H9 (cell line): ENCODE results near the gene TOMM5. TPM values are rescaled to one million over a fixed set of nuclear protein-coding genes. Genes with fewer than 3 reads are reported as not detected.

Source experiments
- DNase-seq: peaks from one replicate; pipeline ENCODE4 v3.0.0-alpha.2; 2017
- H2AFZ ChIP-seq: one replicate; pipeline ENCODE4 v1.6.1; 2013; ENCODE audit warnings: mild to moderate bottlenecking, low read length, control low read depth, moderate library complexity
- H2AK5ac ChIP-seq: 2 replicates; pipeline ENCODE4 v1.6.1; 2013; ENCODE audit warnings: low read length, control low read depth, mixed read lengths; ENCODE audit not compliant: insufficient read length
- H2BK120ac ChIP-seq: one replicate; pipeline ENCODE4 v1.6.1; 2013; ENCODE audit warnings: low read depth, mild to moderate bottlenecking, low read length, control low read depth, inconsistent platforms; ENCODE audit not compliant: poor library complexity, severe bottlenecking
- H2BK12ac ChIP-seq: 2 replicates; pipeline ENCODE4 v1.6.1; 2013; ENCODE audit warnings: low read length, control low read depth, mixed read lengths, low read depth; ENCODE audit not compliant: insufficient read length
- H2BK15ac ChIP-seq: 2 replicates; pipeline ENCODE4 v1.6.1; 2013; ENCODE audit warnings: low read depth, low read length, control low read depth
- H2BK20ac ChIP-seq: one replicate; pipeline ENCODE4 v1.6.1; 2013; ENCODE audit warnings: low read depth, mild to moderate bottlenecking, low read length, control low read depth, inconsistent platforms; ENCODE audit not compliant: poor library complexity, severe bottlenecking
- H2BK5ac ChIP-seq: 2 replicates; pipeline ENCODE4 v1.6.1; 2013; ENCODE audit warnings: low read length, control low read depth, mixed read lengths; ENCODE audit not compliant: insufficient read length
- H3K14ac ChIP-seq: 2 replicates; pipeline ENCODE4 v1.6.1; 2013; ENCODE audit warnings: low read length, control low read depth; ENCODE audit not compliant: insufficient read depth
- H3K18ac ChIP-seq: 2 replicates; pipeline ENCODE4 v1.6.1; 2013; ENCODE audit warnings: low read depth, mild to moderate bottlenecking, mixed read lengths, low read length, control low read depth; ENCODE audit not compliant: insufficient read length
- H3K23ac ChIP-seq: 2 replicates; pipeline ENCODE4 v1.6.1; 2013; ENCODE audit warnings: low read length, control low read depth, mixed read lengths, low read depth; ENCODE audit not compliant: insufficient read length
- H3K23me2 ChIP-seq: 2 replicates; pipeline ENCODE4 v1.6.1; 2013; ENCODE audit warnings: low read depth, mild to moderate bottlenecking, mixed read lengths, low read length, control low read depth; ENCODE audit not compliant: insufficient read length, poor library complexity, severe bottlenecking
- H3K27ac ChIP-seq: 2 replicates; pipeline ENCODE4 v1.5.1; 2013; ENCODE audit warnings: low read length, control low read depth, mixed read lengths, low read depth; ENCODE audit not compliant: insufficient read length
- H3K27me3 ChIP-seq: 2 replicates; pipeline ENCODE4 v1.6.1; 2013; ENCODE audit warnings: low read length, control low read depth, inconsistent platforms; ENCODE audit not compliant: insufficient read depth
- H3K4ac ChIP-seq: 2 replicates; pipeline ENCODE4 v1.6.1; 2013; ENCODE audit warnings: low read depth, mild to moderate bottlenecking, control low read depth, inconsistent platforms, low read length, moderate library complexity
- H3K4me1 ChIP-seq: 2 replicates; pipeline ENCODE4 v1.6.1; 2013; ENCODE audit warnings: low read length, control low read depth, inconsistent platforms; ENCODE audit not compliant: insufficient read depth
- H3K4me2 ChIP-seq: 2 replicates; pipeline ENCODE4 v1.6.1; 2013; ENCODE audit warnings: low read length, control low read depth, mixed read lengths; ENCODE audit not compliant: insufficient read length, insufficient read depth
- H3K56ac ChIP-seq: 2 replicates; pipeline ENCODE4 v1.6.1; 2013; ENCODE audit warnings: low read depth, mild to moderate bottlenecking, mixed read lengths, low read length, control low read depth; ENCODE audit not compliant: insufficient read length
- H3K79me1 ChIP-seq: 2 replicates; pipeline ENCODE4 v1.6.1; 2013; ENCODE audit warnings: low read depth, mild to moderate bottlenecking, moderate library complexity, low read length, control low read depth, inconsistent platforms; ENCODE audit not compliant: insufficient read depth, poor library complexity, severe bottlenecking
- H3K79me2 ChIP-seq: 2 replicates; pipeline ENCODE4 v1.6.1; 2013; ENCODE audit warnings: low read length, control low read depth, inconsistent platforms; ENCODE audit not compliant: insufficient read depth
- H3K9ac ChIP-seq: 2 replicates; pipeline ENCODE4 v1.6.1; 2013; ENCODE audit warnings: low read length, control low read depth, mixed read lengths; ENCODE audit not compliant: insufficient read length; ENCODE audit errors: extremely low read depth
- H3K9me3 ChIP-seq: one replicate; pipeline ENCODE4 v1.6.1; 2013; ENCODE audit warnings: low read depth, low read length, inconsistent platforms; ENCODE audit not compliant: control insufficient read depth
- H3T11ph ChIP-seq: one replicate; pipeline ENCODE4 v1.6.1; 2013; ENCODE audit warnings: mild to moderate bottlenecking, low read length, control low read depth, inconsistent platforms
- H4K20me1 ChIP-seq: one replicate; pipeline ENCODE4 v1.6.1; 2013; ENCODE audit not compliant: control insufficient read depth, insufficient read length, insufficient read depth
- H4K5ac ChIP-seq: 2 replicates; pipeline ENCODE4 v1.6.1; 2013; ENCODE audit warnings: low read depth, mild to moderate bottlenecking, mixed read lengths, low read length, control low read depth; ENCODE audit not compliant: insufficient read length
- H4K8ac ChIP-seq: replicated peaks from 2 replicates; pipeline ENCODE4 v1.6.1; 2013; ENCODE audit warnings: low read length, control low read depth, mixed read lengths, low read depth; ENCODE audit not compliant: insufficient read length
- H4K91ac ChIP-seq: 2 replicates; pipeline ENCODE4 v1.6.1; 2013; ENCODE audit warnings: low read depth, mild to moderate bottlenecking, moderate library complexity, mixed read lengths, low read length, control low read depth; ENCODE audit not compliant: insufficient read length
- H3K27ac Mint-ChIP-seq, 3 experiments: 2 replicates in 2 of 3; 3 replicates in 1 of 3; pipeline ENCODE4 v1.8.0; 2020 to 2021; ENCODE audit warnings: mixed read lengths in 3 of 3, mild to moderate bottlenecking in 1 of 3, moderate library complexity in 1 of 3
- H3K27me3 Mint-ChIP-seq: 2 replicates; pipeline ENCODE4 v1.8.0; 2021; ENCODE audit warnings: low read depth, mild to moderate bottlenecking, moderate library complexity, mixed read lengths
- H3K36me3 Mint-ChIP-seq, 3 experiments: 2 replicates in 2 of 3; 3 replicates in 1 of 3; pipeline ENCODE4 v1.8.0; 2020 to 2021; ENCODE audit warnings: low read depth in 3 of 3, mixed read lengths in 3 of 3; ENCODE audit not compliant: insufficient read depth in 1 of 3
- H3K4me1 Mint-ChIP-seq, 2 experiments: 2 replicates each; pipeline ENCODE4 v1.8.0; 2020; ENCODE audit warnings: mixed read lengths in 2 of 2
- H3K4me3 Mint-ChIP-seq, 2 experiments: 2 replicates in 1 of 2; 3 replicates in 1 of 2; pipeline ENCODE4 v1.8.0; 2020 to 2021; ENCODE audit warnings: mild to moderate bottlenecking in 2 of 2, mixed read lengths in 2 of 2, moderate library complexity in 1 of 2
- H3K9me3 Mint-ChIP-seq, 2 experiments: 2 replicates in 1 of 2; 3 replicates in 1 of 2; pipeline ENCODE4 v1.8.0; 2020; ENCODE audit warnings: mild to moderate bottlenecking in 2 of 2, mixed read lengths in 2 of 2, moderate library complexity in 1 of 2
- WGBS: extraction: QIAGEN DNeasy Blood & Tissue Kit; methylation state at CpG from one replicate; pipeline ENCODE4 v1.1.7; 2013; ENCODE audit warnings: missing lambda C conversion rate, low lambda C conversion rate, mixed read lengths; ENCODE audit not compliant: insufficient read length; ENCODE audit errors: extremely low coverage; 5-methylcytosine and 5-hydroxymethylcytosine counted together
- total RNA-seq: library from RNA; stranded (reverse); gene quantifications from 2 replicates; pipeline ENCODE4 v1.2.1, GENCODE V29; 2021
- TF ChIP-seq, protein P1 (sequence below): fragments of 200-600 bp; sonication (generic); conservative IDR thresholded peaks from 3 replicates; pipeline ENCODE4 v1.8.0; 2021; ENCODE audit warnings: antibody characterized with exemption, mild to moderate bottlenecking

TOMM5 gene
- total RNA-seq, 1 experiment from 2014 or later, result 124 TPM

- Histone ChIP-seq H3K56ac (no peak overlapping the region), H3K4me2 (no peak overlapping the region), H3K23ac (no peak overlapping the region), H2BK5ac (no peak overlapping the region), H4K20me1 (no peaks in the 10 kb centered on the region), H3K9me3 (no peaks in the 10 kb centered on the region), H2BK12ac (no peak overlapping the region), H3K4me1 (peaks cover 8% of the 10 kb centered on the region; the same call in 1 of the 2 replicates), H3K27ac (no peak overlapping the region), H4K91ac (no peak overlapping the region), H3K18ac (no peak overlapping the region), H3T11ph (no peak overlapping the region), H2BK15ac (no peak overlapping the region), H3K9ac (no peak overlapping the region), H2AK5ac (no peak overlapping the region), H4K8ac (no peak overlapping the region), H2AFZ (no peak overlapping the region), H3K23me2 (no peaks in the 10 kb centered on the region), H3K4ac (no peak overlapping the region), H4K5ac (no peak overlapping the region), H3K79me1 (no peaks in the 10 kb centered on the region), H3K79me2 (no peaks in the 10 kb centered on the region), H2BK120ac (no peak overlapping the region), H3K27me3 (no peaks in the 10 kb centered on the region), H2BK20ac (no peak overlapping the region), H3K14ac (no peak overlapping the region)
- Mint-ChIP-seq H3K27ac (no peak overlapping the region; a peak in 1 of 7 replicates), H3K4me1 (peaks cover 28 to 32% of the 10 kb centered on the region in 2 experiments), H3K9me3 (no peaks in the 10 kb centered on the region; a peak in 1 of 5 replicates), H3K36me3 (no peaks in the 10 kb centered on the region), H3K4me3 (no peak overlapping the region), H3K27me3 (no peaks in the 10 kb centered on the region; the same call in 1 of the 2 replicates)
- TF ChIP-seq, protein P1, sequence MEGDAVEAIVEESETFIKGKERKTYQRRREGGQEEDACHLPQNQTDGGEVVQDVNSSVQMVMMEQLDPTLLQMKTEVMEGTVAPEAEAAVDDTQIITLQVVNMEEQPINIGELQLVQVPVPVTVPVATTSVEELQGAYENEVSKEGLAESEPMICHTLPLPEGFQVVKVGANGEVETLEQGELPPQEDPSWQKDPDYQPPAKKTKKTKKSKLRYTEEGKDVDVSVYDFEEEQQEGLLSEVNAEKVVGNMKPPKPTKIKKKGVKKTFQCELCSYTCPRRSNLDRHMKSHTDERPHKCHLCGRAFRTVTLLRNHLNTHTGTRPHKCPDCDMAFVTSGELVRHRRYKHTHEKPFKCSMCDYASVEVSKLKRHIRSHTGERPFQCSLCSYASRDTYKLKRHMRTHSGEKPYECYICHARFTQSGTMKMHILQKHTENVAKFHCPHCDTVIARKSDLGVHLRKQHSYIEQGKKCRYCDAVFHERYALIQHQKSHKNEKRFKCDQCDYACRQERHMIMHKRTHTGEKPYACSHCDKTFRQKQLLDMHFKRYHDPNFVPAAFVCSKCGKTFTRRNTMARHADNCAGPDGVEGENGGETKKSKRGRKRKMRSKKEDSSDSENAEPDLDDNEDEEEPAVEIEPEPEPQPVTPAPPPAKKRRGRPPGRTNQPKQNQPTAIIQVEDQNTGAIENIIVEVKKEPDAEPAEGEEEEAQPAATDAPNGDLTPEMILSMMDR, result peak; percentile 23; the same call in 2 of the 3 replicates
- WGBS, result no CpG with 5 or more reads among the region's 2 CpGs
- no peak for DNase-seq
Measured at GRCh38 chr9:37623267-37623666, 30.9 kb upstream of the TOMM5 start.
